GM21576 (cell line): ENCODE results near the gene NTN5.
"Not testable (repeated sequence)": the region's sequence is repeated elsewhere in the genome, so short reads cannot be mapped to it uniquely, and the experiment has no call there.

Experiments used
- ATAC-seq: cut with Tn5 transposase; IDR thresholded peaks from one replicate; pipeline ENCODE4 v1.9.1; 2021; ENCODE audit warnings: mild to moderate bottlenecking, moderate library complexity; ENCODE audit not compliant: unreplicated experiment

NTN5 gene

GRCh38 chr19:48632692-48633147 lies 40.1 kb downstream of the NTN5 start:
- no peak for ATAC-seq

DNA sequence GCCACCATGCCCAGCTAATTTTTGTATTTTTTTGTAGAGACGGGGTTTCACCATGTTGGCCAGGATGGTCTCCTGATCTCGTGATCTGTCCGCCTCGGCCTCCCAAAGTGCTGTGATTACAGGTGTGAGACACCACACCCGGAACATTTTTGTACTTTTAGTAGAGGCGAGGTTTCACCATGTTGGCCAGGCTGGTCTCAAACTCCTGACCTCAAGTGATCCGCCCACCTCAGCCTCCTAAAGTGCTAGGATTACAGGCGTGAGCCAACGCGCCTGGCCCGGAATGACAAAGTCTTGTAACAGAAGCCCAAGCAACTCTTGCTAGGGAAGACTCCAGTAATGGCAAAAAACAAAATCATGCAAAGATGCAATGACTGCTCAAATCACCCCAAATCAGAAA lies 40.5 kb downstream of the NTN5 start:
- not testable (repeated sequence) for ATAC-seq

GRCh38 chr19:48631225-48631624 lies 41.6 kb downstream of the NTN5 start:
- no peak for ATAC-seq

GRCh38 chr19:48630296-48631063 lies 42.3 kb downstream of the NTN5 start:
- ATAC-seq: no peak

- no peak for ATAC-seq
Measured at GRCh38 chr19:48629599-48630295, 43.1 kb downstream of the NTN5 start.

DNA sequence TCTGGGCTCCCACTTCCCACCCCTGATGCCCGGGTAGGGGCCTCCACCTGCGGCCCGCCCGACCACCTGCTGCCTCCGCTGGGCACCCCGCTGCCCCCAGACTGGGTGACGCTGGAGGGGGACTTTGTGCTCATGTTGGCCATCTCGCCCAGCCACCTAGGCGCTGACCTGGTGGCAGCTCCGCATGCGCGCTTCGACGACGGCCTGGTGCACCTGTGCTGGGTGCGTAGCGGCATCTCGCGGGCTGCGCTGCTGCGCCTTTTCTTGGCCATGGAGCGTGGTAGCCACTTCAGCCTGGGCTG lies 43.6 kb downstream of the NTN5 start:
- no peak for ATAC-seq

DNA sequence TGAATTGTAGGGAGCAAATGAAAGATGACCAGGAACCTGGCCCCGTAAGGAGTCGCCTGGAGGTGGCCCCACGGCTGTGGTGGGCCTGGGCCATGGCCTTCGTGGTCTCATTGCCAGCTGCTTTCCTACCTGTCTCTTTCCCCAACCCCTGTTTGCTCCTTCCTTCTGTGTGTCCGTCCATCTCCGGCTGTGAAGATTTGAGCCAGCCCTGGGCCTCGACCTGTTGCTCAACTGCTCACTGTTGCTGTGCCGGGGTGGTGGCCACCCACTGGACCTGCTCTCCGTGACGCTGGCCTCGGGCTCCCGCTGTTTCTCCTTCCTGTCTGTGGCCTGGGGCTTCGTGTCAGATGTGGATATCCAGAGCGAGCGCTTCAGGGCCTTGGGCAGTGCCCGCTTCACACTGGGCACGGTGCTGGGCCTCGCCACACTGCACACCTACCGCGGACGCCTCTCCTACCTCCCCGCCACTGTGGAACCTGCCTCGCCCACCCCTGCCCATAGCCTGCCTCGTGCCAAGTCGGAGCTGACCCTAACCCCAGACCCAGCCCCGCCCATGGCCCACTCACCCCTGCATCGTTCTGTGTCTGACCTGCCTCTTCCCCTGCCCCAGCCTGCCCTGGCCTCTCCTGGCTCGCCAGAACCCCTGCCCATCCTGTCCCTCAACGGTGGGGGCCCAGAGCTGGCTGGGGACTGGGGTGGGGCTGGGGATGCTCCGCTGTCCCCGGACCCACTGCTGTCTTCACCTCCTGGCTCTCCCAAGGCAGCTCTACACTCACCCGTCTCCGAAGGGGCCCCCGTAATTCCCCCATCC lies 44.1 kb downstream of the NTN5 start:
- ATAC-seq: no peak

DNA sequence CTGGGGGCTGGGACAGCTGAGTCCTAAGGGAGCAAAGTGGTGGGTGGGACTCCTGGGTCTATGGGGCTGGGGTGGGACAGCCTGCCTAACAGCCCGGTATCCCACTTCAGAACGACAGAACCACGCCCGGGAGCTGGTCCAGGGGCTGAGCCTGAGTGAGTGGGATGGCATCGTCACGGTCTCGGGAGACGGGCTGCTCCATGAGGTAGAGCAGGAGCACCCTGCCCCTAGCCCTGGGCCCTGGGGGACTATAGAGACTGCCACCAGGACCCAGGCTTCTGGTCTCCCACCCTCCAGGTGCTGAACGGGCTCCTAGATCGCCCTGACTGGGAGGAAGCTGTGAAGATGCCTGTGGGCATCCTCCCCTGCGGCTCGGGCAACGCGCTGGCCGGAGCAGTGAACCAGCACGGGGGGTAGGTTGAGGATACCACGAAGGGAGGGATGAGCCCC lies 44.9 kb downstream of the NTN5 start:
- ATAC-seq: no peak

GRCh38 chr19:48627201-48627864 lies 45.5 kb downstream of the NTN5 start:
- ATAC-seq: no peak

GRCh38 chr19:48625891-48626327 lies 46.9 kb downstream of the NTN5 start:
- no peak for ATAC-seq

DNA sequence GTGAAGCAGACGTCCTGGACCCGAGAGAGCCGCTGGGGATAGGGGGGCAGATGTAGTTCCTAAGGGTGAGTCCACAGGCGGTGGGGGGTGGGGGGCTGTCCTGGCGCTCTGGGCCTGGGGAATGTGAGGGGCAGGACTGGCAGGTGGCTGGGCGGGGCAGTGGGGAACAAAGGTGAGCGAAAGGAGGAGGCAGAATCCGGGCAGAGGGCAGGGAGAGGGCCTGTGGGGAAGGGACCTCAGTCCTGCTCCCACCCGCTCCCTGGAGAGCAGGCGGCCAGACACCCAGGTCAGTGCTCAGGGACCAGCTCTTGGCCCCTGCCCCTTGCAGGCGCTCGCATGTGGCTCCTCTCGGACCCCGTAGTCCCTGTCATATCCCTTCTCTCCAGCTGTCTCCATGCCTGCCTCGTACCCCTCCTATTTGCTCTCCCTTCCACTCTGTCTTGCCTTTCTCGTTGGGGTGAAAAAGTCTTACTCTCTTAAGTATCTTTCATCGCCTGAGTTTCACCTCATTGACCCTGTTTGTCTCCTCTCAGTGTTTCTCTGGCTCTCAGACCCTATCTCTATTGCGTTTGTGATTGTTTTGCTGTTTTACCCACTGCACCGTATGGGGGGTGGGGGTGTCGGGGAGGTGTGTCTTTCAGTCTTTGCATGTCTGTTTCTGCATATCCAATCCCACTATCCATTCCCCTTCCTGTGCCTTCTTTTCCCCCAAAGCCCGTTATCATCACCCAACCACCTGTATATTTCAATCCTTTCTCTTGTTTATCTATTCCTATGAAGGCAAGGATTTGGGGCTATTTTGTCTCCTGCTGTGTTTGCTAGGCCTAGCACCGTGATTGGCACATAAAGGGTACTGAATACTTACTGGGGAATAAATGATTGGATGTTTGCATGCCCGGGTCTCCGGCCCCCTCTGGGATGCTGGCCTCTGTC lies 47.8 kb downstream of the NTN5 start:
- no peak for ATAC-seq

GRCh38 chr19:48624067-48624594 lies 48.7 kb downstream of the NTN5 start:
- peak; percentile 54 for ATAC-seq

GRCh38 chr19:48623556-48624066 lies 49.2 kb downstream of the NTN5 start:
- no peak for ATAC-seq

DNA sequence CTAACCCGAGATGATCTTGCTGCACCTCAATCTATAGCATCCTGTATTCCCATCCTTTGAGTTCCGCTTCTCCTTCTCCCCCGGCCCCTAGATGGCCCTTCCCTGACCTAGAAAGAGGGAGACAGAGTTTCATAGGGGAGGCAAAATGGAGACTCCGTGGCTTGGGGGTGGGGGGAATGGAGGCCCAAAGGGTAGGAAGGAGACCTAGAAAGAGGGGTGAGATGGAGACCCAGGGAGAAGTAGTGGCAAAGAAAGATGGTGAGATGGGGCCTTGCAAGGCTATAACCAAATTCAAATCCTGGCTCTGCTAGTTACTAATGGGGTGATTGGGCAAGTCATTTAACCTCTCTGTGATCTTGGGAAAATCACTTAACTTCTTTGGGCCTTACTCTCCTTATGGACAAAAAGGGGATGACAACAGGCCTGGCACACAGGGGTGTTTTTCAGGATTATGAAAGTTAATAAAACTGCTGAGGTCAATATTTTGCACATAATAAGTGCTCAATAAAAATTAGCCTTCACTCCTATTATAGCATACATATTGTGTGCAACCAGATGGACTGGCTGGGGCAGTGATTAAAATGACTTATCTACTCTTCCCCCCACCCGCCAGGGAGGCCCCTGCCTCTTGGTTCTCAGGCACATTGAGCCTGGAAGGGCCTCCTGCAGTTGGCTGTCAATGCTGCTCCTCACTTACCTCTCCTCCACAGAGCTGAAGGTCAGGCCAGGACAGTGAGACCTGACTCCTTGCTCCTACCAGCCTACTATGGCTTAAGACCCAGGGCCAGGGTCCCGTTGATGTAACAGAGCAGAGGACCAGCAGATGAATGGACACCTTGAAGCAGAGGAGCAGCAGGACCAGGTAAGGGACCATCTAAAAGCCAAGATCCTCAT lies 52.9 kb downstream of the NTN5 start:
- ATAC-seq: no peak

DNA sequence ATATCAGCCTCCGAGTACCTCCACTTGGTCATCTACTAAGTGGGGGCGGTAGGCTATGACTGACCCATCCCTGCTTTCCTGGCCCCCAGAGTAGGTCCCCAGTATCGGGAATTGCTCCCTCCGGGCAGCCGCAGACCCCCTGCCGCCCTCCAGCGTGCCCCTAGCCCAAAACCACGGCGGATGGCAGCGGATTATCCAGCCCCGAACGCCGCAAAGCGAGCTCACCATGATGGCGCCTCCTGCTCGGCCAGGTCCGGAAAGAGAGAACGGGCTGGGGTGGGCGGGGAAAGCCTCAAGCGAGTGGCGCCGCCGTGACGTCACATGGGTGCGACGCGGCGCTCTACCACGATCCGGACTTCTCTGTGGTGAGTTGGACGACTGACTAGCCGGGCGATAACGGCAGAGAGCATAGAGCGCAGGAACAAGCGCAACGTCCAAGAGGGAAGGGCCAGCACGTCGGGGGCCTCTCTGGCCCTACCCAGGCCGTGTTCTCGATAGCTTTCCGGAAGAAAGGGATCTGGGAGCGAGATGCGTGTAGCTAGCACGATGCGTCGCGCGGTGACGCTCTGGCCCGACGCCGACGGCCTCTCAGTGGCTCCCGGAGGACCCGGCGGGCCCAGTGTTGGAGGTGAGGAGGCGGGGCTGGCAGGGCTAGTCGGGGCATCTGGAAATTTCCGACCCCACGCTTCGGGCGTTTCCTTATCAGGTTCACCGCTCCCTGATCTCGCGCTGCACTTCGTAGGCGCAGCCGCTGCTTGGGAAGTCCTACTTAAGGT lies 53.7 kb downstream of the NTN5 start, which contains the start of the genes RPL18 and SPHK2:
TSS of gene RPL18 (minus strand) at position 263 of the 776 bp plus-strand sequence. CDS start at position 228, 35 bp downstream.
TSS of gene SPHK2 (plus strand) at position 591 of the 776 bp plus-strand sequence. CDS start 1,009 bp downstream, outside the sequence.
- peak; percentile 77 for ATAC-seq

GRCh38 chr19:48618278-48618915 lies 54.4 kb downstream of the NTN5 start:
- no peak for ATAC-seq
